WI38 (cell line): ENCODE data around the gene OR1M1.
"Not testable (repeated sequence)": the region's sequence is repeated elsewhere in the genome, so short reads cannot be mapped to it uniquely, and the experiment has no call there.

ENCODE experiments used
- H3K4me3 ChIP-seq: 2 replicates; pipeline ENCODE4 v1.5.1; 2011; ENCODE audit warnings: low read depth, mild to moderate bottlenecking, control low read depth, low read length
- CTCF ChIP-seq: IDR thresholded peaks from 2 replicates; pipeline ENCODE4 v1.5.1; 2012; ENCODE audit warnings: low read depth, mild to moderate bottlenecking, control low read depth, low read length

The OR1M1 gene

GRCh38 chr19:9060564-9061340, 26.1 kb upstream of the OR1M1 start:
- no peak for TF ChIP-seq CTCF
- no peak overlapping the region for H3K4me3 ChIP-seq

DNA sequence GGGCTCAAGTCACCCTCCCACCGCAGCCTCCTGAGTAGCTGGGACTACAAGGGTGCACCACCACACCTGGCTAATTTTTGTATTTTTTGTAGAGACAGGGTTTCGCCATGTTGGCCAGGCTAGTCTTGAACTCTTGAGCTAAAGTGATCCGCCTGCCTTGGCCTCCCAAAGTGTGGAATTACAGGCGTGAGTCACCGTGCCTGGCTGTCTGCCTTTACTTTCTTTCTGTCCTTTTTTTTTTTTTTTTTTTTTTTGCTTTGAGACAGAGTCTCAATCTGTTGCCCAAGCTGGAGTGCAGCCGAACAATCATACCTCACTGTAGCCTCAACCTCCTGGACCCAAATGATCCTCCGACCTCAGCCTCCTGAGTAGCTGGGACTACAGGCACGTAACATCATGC, 25.0 kb upstream of the OR1M1 start:
- no peak overlapping the region for H3K4me3 ChIP-seq
- no peak for TF ChIP-seq CTCF

GRCh38 chr19:9065457-9066014, 21.3 kb upstream of the OR1M1 start:
- TF ChIP-seq CTCF = no peak
- H3K4me3 ChIP-seq = no peak overlapping the region

GRCh38 chr19:9070066-9070465, 16.8 kb upstream of the OR1M1 start:
- TF ChIP-seq CTCF = no peak
- no peak overlapping the region for H3K4me3 ChIP-seq

- H3K4me3 ChIP-seq = not testable (repeated sequence)
Measured at GRCh38 chr19:9071720-9072119, 15.1 kb upstream of the OR1M1 start.

DNA sequence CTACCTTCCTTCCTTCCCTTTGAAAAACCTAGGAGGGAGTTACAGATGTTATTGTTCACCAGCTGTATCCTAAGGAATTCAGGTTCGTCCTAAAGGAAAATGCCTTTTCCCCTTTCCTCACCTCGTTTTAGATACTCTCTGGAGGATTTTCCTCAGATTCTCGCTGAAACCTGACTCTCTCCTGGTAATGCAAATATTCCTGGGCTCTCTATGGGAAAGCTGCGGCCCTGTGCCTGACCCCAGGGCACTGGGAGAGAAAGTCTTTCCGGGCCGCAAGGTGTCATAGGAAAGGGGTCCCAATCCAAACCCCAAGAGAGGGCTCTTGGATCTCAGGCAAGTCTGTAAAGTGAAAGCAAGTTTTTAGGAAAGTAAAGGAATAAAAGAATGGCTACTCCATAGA, 13.1 kb upstream of the OR1M1 start:
- TF ChIP-seq CTCF = no peak
- H3K4me3 ChIP-seq = no peak overlapping the region

DNA sequence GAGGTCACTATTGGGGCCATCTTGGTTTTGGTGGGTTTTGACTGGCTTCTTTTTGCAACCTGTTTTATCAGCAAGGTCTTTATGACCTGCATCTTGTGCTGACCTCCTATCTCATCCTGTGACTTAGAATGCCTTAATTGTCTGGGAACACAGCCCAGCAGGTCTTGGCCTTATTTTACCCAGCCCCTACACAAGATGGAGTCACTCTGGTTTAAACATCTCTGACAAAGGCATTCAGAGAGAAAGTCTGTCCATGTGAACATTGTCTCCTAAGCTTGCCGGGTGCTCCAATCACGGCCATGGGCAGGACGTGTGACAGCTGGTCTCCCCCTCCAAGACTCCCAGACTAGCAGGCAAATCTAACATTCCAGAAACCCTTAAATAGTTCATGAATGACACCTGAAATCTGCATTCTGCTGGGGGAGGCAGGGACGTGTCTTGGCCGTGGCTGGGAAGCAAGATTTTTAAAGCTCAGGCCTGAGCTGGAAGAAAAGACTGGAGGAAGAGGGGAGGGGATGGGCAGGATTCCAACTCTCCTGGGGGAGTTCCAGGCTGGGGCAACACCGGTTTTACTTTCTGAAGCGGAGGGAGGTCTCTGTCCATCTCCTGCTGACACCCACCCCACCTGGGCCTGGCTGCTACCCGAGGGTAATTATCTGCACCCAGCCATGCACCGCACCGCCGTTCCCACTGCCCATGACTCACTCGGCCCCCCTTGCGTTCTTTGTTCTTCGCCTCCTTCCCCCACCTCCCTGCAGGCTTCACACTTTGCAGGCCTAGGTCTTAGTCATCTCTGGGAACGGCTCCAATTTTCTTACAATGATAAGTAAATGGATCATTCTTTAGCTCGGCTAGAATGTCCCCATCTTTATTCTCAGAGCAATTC, 11.6 kb upstream of the OR1M1 start:
- no peak for TF ChIP-seq CTCF
- H3K4me3 ChIP-seq = no peak overlapping the region
